LNCaP clone FGC (cell line): ENCODE results near the gene MEIS2.

Source experiments
- DNase-seq: peaks from one replicate; pipeline ENCODE4 v3.0.0-alpha.2; 2011; ENCODE audit warnings: low read depth
- H3K4me3 ChIP-seq: 2 replicates; pipeline ENCODE4 v1.5.1; 2011; ENCODE audit warnings: mild to moderate bottlenecking, low read depth, low read length, control low read depth
- TF ChIP-seq, protein P1 (sequence below): IDR thresholded peaks from 2 replicates; pipeline ENCODE4 v1.5.1; 2012; ENCODE audit warnings: mild to moderate bottlenecking; ENCODE audit not compliant: control insufficient read depth, insufficient read depth; ENCODE audit errors: extremely low read depth

Gene MEIS2

DNA sequence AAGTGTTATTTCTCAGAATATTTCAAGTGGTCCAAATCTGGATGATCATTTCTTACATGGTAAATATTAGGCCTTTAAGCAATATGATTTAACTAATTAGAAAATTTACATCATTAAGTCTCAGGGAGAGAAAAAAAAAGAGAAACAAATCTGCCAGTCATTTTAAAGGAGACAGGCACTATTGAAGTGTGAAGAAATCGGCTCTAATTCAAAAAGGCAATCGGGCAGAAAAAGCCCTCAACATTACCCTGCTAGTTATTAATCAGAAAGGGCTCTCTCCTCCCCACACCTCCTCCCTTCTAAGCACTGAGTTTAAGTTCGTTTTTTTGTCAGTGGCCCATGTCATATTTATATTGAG lies 215.9 kb downstream of the MEIS2 start:
- DNase-seq: no peak
- TF ChIP-seq, protein P1, sequence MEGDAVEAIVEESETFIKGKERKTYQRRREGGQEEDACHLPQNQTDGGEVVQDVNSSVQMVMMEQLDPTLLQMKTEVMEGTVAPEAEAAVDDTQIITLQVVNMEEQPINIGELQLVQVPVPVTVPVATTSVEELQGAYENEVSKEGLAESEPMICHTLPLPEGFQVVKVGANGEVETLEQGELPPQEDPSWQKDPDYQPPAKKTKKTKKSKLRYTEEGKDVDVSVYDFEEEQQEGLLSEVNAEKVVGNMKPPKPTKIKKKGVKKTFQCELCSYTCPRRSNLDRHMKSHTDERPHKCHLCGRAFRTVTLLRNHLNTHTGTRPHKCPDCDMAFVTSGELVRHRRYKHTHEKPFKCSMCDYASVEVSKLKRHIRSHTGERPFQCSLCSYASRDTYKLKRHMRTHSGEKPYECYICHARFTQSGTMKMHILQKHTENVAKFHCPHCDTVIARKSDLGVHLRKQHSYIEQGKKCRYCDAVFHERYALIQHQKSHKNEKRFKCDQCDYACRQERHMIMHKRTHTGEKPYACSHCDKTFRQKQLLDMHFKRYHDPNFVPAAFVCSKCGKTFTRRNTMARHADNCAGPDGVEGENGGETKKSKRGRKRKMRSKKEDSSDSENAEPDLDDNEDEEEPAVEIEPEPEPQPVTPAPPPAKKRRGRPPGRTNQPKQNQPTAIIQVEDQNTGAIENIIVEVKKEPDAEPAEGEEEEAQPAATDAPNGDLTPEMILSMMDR: no peak
- H3K4me3 ChIP-seq: no peak overlapping the region

DNA sequence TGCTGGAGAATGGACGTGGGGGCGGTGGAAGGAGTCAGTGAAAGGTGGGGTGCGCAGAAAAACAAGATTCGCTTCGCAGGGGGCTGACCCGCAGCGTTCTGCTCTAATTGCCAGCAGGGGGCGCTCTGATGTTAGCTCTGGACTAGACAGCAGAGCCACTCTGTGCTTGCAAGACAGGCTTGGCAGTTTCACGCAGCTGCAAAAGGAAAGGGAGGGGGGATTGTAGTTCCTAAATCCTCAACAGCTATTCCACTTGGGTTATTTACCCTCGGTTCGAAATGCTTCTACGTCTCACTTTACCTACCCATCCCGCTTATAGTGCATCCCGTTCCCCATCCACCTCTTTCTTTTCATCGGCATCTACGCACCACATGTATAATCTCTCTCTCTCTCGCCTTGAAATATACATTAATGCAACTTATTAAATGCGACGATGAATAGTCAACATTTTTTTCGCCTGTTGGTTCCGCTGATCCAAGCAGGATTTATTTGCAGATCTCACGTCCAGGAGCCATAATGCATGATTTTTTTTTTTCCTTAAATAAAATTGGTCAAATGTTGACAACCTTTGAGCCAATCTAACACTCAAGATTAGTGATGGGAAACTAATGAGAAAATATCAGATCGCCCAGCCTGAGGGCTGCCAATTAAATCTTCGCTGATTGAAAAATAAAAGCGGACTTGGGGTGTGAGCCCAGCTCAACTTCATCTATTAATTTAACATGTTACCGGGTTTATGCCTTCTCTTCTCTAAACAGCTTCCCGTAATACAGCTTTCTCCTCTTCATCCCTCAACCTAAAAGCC lies 216.4 kb downstream of the MEIS2 start:
- TF ChIP-seq, protein P1: peak; percentile 77
- H3K4me3 ChIP-seq: no peak overlapping the region

DNA sequence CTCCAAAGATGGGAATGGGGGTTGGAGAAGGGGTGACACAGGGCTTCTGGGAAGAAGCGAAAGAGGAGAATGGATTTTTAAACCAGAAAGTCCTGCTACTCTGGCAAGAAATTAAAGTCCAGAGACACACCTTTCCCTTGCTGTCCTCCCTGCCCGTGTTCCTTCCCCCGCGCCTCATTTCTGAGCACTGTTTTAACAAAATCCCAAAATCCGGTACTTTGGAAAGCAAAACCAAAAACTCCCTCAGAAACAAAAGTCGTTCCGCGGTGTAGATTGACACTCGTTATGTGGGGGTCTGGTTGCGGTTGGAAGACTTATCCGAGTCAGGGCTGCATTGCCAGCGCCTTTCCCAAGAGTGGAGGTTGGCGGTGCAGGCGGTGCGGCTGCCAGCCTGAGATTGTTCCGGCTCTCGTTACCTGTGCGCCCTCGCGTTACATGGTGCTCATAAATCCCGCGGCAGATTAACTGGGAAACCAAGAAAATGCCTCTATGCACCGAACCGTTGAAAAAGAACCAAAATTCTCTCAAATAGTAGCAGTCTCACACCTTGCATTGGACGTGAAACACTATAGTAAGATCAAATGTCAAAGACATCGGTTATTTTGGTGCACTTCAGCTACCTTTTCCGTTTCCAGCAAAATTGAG lies 217.7 kb downstream of the MEIS2 start:
- TF ChIP-seq, protein P1: no peak
- H3K4me3 ChIP-seq: no peak overlapping the region
- no peak for DNase-seq

More for the DNA sequence above, 216.4 kb downstream of the MEIS2 start:
- peak; percentile 42 for DNase-seq

DNA sequence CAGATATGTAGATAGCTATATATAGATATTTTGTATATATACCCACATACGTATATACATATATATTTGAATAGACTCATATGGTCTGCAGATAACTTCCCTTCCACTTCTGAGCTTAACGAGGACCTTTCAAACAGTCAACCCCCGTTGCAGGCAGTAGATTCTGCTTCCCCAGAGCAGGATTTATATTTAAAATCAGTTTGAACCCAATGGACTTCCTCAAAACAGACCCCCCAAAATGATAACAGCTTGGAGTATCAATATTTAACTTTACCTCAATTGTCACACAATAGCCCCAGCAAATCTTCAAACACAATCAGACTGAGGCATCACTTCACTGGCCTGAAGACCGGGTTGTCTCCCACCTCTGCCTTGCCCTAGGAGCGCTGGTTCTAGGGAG lies 218.3 kb downstream of the MEIS2 start:
- DNase-seq: no peak
- no peak overlapping the region for H3K4me3 ChIP-seq
- TF ChIP-seq, protein P1: no peak

DNA sequence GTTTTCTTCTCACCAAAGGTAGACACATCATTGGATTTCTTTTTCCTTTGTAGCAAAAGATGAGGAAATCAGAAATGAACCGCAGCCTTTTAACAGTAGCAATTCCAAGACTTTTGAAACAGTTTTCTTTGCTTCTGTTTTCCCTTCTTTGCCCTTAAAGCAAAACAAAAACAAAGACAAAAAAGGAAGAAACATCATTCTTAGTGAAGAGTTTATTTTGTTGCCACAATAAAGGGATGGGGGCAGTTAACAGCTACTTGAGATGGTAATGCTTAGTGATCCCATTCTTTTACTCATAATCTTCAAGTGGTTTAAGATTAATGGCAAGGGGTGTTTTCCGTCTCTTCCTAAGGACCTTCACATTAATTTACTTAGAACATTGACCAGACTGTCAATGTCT lies 218.8 kb downstream of the MEIS2 start:
- no peak overlapping the region for H3K4me3 ChIP-seq
- TF ChIP-seq, protein P1: no peak
- DNase-seq: no peak

DNA sequence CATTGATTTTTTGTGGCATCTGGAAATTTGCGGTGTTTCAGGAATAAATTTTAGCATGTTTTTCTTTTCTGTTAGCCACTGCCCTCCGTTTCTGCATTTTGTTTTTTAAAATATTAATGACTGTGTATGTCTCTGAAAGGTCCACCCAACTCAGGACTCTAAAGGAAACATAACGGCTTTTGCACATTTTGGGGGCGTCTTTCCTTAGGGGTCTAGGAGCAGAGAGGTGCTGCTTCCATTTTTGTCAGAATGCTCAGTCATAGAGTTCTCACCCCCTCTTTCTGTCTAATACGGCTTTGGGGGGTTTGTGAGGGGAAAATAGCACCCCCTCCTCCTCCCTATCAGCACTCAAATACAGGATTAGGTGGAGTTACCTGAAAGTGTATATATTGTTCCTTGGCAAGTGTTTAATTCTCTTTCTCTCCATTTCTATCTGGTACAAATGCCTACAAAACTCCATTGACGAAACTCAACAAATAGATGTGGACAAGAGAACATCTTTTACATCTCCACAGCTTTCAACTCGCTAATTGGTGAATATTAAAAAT lies 219.4 kb downstream of the MEIS2 start:
- DNase-seq: no peak

More for the DNA sequence above, 219.4 kb downstream of the MEIS2 start:
- TF ChIP-seq, protein P1: no peak
- no peak overlapping the region for H3K4me3 ChIP-seq
